Esophagus muscularis mucosa (tissue), 4 donors: ENCODE results near the gene BOLA2B.

Source experiments
- EP300 ChIP-seq: sonication (generic); formaldehyde crosslinking; IDR thresholded peaks from one replicate; pipeline ENCODE4 v1.6.1; 2017; ENCODE audit warnings: antibody characterized with exemption
- POLR2A ChIP-seq: fragments of 450-650 bp; IDR thresholded peaks from one replicate; pipeline ENCODE4 v1.6.1; 2017; ENCODE audit warnings: antibody characterized with exemption, moderate library complexity, mild to moderate bottlenecking, low read depth
- POLR2AphosphoS5 ChIP-seq, 2 donors: sonication (generic); formaldehyde crosslinking; IDR thresholded peaks; one replicate each; pipeline ENCODE4 v1.6.1; 2017; ENCODE audit warnings: antibody characterized with exemption in 2 of 2
- TF ChIP-seq, protein P1 (sequence below), 3 experiments: fragments of 200-600 bp in 2 of 3; fragments of 450-650 bp in 1 of 3; sonication (generic) in 2 of 3; IDR thresholded peaks; one replicate each; pipeline ENCODE4 v1.5.1; 2017 to 2019; ENCODE audit warnings: antibody characterized with exemption in 3 of 3, mild to moderate bottlenecking in 2 of 3, moderate library complexity in 1 of 3

DNA sequence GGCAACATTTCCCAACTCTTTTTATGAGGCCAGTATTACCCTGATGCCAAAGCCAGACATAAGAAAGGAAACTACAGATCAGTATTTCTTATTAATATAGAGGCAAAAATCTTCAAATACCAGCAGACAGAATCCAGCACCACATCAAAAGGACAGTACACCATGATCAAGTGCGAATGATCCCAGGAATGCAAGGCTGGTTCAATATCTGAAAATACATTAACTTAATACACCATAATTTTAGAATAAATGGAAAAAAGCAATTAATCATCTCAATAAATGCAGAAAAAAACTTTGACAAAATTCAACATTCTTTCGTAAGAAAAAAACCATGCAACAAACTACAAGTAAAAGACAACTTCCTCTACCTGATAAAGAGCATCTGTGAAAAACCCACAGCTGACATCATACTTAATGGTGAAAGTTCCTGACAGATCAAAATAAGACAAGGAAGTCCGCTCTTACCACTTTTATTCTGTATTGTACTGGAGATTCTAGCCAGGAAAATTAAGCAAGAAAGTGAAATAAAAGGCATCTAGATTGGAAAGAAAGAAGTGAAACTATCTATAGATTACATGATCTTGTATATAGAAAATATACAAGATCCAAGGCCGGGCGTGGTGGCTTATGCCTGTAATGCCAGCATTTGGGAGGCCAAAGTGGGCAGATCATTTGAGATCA lies 44.1 kb downstream of the BOLA2B start:
- TF ChIP-seq POLR2A: no peak
- TF ChIP-seq, protein P1, sequence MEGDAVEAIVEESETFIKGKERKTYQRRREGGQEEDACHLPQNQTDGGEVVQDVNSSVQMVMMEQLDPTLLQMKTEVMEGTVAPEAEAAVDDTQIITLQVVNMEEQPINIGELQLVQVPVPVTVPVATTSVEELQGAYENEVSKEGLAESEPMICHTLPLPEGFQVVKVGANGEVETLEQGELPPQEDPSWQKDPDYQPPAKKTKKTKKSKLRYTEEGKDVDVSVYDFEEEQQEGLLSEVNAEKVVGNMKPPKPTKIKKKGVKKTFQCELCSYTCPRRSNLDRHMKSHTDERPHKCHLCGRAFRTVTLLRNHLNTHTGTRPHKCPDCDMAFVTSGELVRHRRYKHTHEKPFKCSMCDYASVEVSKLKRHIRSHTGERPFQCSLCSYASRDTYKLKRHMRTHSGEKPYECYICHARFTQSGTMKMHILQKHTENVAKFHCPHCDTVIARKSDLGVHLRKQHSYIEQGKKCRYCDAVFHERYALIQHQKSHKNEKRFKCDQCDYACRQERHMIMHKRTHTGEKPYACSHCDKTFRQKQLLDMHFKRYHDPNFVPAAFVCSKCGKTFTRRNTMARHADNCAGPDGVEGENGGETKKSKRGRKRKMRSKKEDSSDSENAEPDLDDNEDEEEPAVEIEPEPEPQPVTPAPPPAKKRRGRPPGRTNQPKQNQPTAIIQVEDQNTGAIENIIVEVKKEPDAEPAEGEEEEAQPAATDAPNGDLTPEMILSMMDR (IDR thresholded peaks at IDR 0.05): no peak
- TF ChIP-seq EP300: no peak
- TF ChIP-seq POLR2AphosphoS5 (IDR thresholded peaks at IDR 0.05): no peak
